WTC11 (cell line): Measurements from ENCODE around the gene OPRM1. TPM values are rescaled to one million over a fixed set of nuclear protein-coding genes. Genes with fewer than 3 reads are reported as not detected.

Source experiments
- ATAC-seq: fragments of 200-7000 bp; cut with Tn5 transposase; 2 replicates; pipeline ENCODE4 v1.10.0; 2021; ENCODE audit warnings: mild to moderate bottlenecking, moderate library complexity
- CTCF ChIA-PET: fragments of 300-600 bp; sonication (Branson Sonifier 250); formaldehyde crosslinking; loops from one replicate; lab custom pipeline; 2021; ENCODE audit warnings: antibody characterized with exemption; lab: Charles Lee
- POLR2A ChIA-PET: fragments of 350-600 bp; sonication (Branson Sonifier 250); formaldehyde crosslinking; loops from one replicate; lab custom pipeline; 2021; ENCODE audit warnings: antibody characterized with exemption; lab: Charles Lee
- DNase-seq: peaks from one replicate; pipeline ENCODE4 v3.0.0; 2021; ENCODE audit warnings: low spot score
- H3K27ac Mint-ChIP-seq: 2 replicates; pipeline ENCODE4 v1.8.0; 2021; ENCODE audit warnings: mixed read lengths
- H3K27me3 Mint-ChIP-seq: 2 replicates; pipeline ENCODE4 v1.8.0; 2021; ENCODE audit warnings: low read depth, mild to moderate bottlenecking, moderate library complexity, mixed read lengths
- H3K36me3 Mint-ChIP-seq: 2 replicates; pipeline ENCODE4 v1.8.0; 2021; ENCODE audit warnings: mixed read lengths
- H3K4me1 Mint-ChIP-seq: 2 replicates; pipeline ENCODE4 v1.8.0; 2022; ENCODE audit warnings: mixed read lengths
- H3K4me3 Mint-ChIP-seq: 2 replicates; pipeline ENCODE4 v1.8.0; 2021; ENCODE audit warnings: mild to moderate bottlenecking, moderate library complexity, mixed read lengths
- H3K9me3 Mint-ChIP-seq: 2 replicates; pipeline ENCODE4 v1.8.0; 2021; ENCODE audit warnings: mixed read lengths
- ARID4B ChIP-seq: sonication (generic); formaldehyde crosslinking; IDR thresholded peaks from 2 replicates; pipeline ENCODE4 v1.8.0; 2023; ENCODE audit warnings: missing genetic modification reagents, mild to moderate bottlenecking, borderline replicate concordance
- CBFB ChIP-seq: sonication (generic); formaldehyde crosslinking; IDR thresholded peaks from 2 replicates; pipeline ENCODE4 v1.8.1; 2022; ENCODE audit warnings: mild to moderate bottlenecking, low read depth, missing genetic modification reagents
- ETV6 ChIP-seq: sonication (generic); formaldehyde crosslinking; IDR thresholded peaks from 2 replicates; pipeline ENCODE4 v1.8.1; 2022; ENCODE audit warnings: mild to moderate bottlenecking, missing genetic modification reagents
- FOXK1 ChIP-seq: sonication (generic); formaldehyde crosslinking; IDR thresholded peaks from 2 replicates; pipeline ENCODE4 v1.8.0; 2022; ENCODE audit warnings: mild to moderate bottlenecking, moderate library complexity, missing genetic modification reagents
- FOXP1 ChIP-seq: sonication (generic); formaldehyde crosslinking; IDR thresholded peaks from 2 replicates; pipeline ENCODE4 v1.8.0; 2022; ENCODE audit warnings: missing genetic modification reagents, mild to moderate bottlenecking, moderate library complexity, borderline replicate concordance
- FOXP4 ChIP-seq: sonication (generic); formaldehyde crosslinking; IDR thresholded peaks from 2 replicates; pipeline ENCODE4 v1.8.0; 2022; ENCODE audit warnings: mild to moderate bottlenecking, missing genetic modification reagents
- GABPB1 ChIP-seq: sonication (generic); formaldehyde crosslinking; IDR thresholded peaks from 2 replicates; pipeline ENCODE4 v1.8.1; 2023; ENCODE audit warnings: mild to moderate bottlenecking, missing genetic modification reagents
- GRHL2 ChIP-seq: fragments of 250-450 bp; sonication (Bioruptor Pico); IDR thresholded peaks from 2 replicates; pipeline ENCODE4 v1.8.0; 2022; ENCODE audit warnings: mild to moderate bottlenecking, moderate library complexity; ENCODE audit not compliant: insufficient replicate concordance, severe bottlenecking
- JAZF1 ChIP-seq: fragments of 250-450 bp; sonication (Bioruptor Pico); IDR thresholded peaks from 2 replicates; pipeline ENCODE4 v1.9.0; 2021; ENCODE audit warnings: moderate library complexity, mild to moderate bottlenecking, inconsistent platforms
- MLX ChIP-seq: sonication (generic); formaldehyde crosslinking; IDR thresholded peaks from 2 replicates; pipeline ENCODE4 v1.8.1; 2023; ENCODE audit warnings: mild to moderate bottlenecking, missing genetic modification reagents, moderate library complexity
- NFATC4 ChIP-seq: fragments of 250-450 bp; sonication (Bioruptor Pico); IDR thresholded peaks from 2 replicates; pipeline ENCODE4 v1.9.0; 2021; ENCODE audit warnings: mild to moderate bottlenecking
- NFYB ChIP-seq: sonication (generic); formaldehyde crosslinking; conservative IDR thresholded peaks from 2 replicates; pipeline ENCODE4 v1.8.0; 2022; ENCODE audit warnings: low read depth, missing genetic modification reagents
- PREB ChIP-seq: sonication (generic); formaldehyde crosslinking; IDR thresholded peaks from 2 replicates; pipeline ENCODE4 v1.8.1; 2022; ENCODE audit warnings: mild to moderate bottlenecking, missing genetic modification reagents, moderate library complexity, borderline replicate concordance
- RELA ChIP-seq: sonication (generic); formaldehyde crosslinking; IDR thresholded peaks from 2 replicates; pipeline ENCODE4 v1.8.1; 2022; ENCODE audit warnings: missing genetic modification reagents, mild to moderate bottlenecking, borderline replicate concordance
- TP53 ChIP-seq: sonication (generic); formaldehyde crosslinking; IDR thresholded peaks from 2 replicates; pipeline ENCODE4 v1.8.1; 2023; ENCODE audit warnings: mild to moderate bottlenecking, missing genetic modification reagents
- USF1 ChIP-seq: sonication (generic); formaldehyde crosslinking; IDR thresholded peaks from 2 replicates; pipeline ENCODE4 v1.8.0; 2022; ENCODE audit warnings: mild to moderate bottlenecking, missing genetic modification reagents
- ZNF121 ChIP-seq: sonication (generic); formaldehyde crosslinking; IDR thresholded peaks from 2 replicates; pipeline ENCODE4 v1.8.0; 2023; ENCODE audit warnings: missing genetic modification reagents
- ZNF138 ChIP-seq: sonication (generic); formaldehyde crosslinking; conservative IDR thresholded peaks from 2 replicates; pipeline ENCODE4 v1.8.1; 2022; ENCODE audit warnings: mild to moderate bottlenecking, moderate library complexity, missing genetic modification reagents
- ZNF232 ChIP-seq: sonication (generic); formaldehyde crosslinking; IDR thresholded peaks from 2 replicates; pipeline ENCODE4 v1.8.0; 2022; ENCODE audit warnings: mild to moderate bottlenecking, missing genetic modification reagents
- ZNF416 ChIP-seq: fragments of 250-450 bp; sonication (Bioruptor Pico); IDR thresholded peaks from 2 replicates; pipeline ENCODE4 v1.9.0; 2021; ENCODE audit warnings: mild to moderate bottlenecking, inconsistent platforms
- ZNF423 ChIP-seq: fragments of 250-450 bp; sonication (Bioruptor Pico); IDR thresholded peaks from 2 replicates; pipeline ENCODE4 v2.1.2; 2022; ENCODE audit warnings: mild to moderate bottlenecking, moderate library complexity
- ZNF425 ChIP-seq: fragments of 250-450 bp; sonication (Bioruptor Pico); conservative IDR thresholded peaks from 2 replicates; pipeline ENCODE4 v1.9.0; 2021; ENCODE audit warnings: mild to moderate bottlenecking
- ZSCAN18 ChIP-seq: fragments of 250-450 bp; sonication (Bioruptor Pico); IDR thresholded peaks from 2 replicates; pipeline ENCODE4 v2.1.2; 2022; ENCODE audit warnings: mild to moderate bottlenecking, moderate library complexity
- total RNA-seq: library from RNA; stranded (reverse); gene quantifications from 3 replicates; pipeline ENCODE4 v1.2.3, GENCODE V29; 2021

OPRM1 gene
- total RNA-seq, 1 experiment from 2014 or later = not detected

GRCh38 chr6:154159126-154159525 is 120.1 kb downstream of the OPRM1 start (continued):
- no peak for TF ChIP-seq ARID4B (CRISPR knock-in tag)
- TF ChIP-seq FOXP1 (CRISPR knock-in tag) = no peak
- TF ChIP-seq FOXP4 (CRISPR knock-in tag) = no peak
- TF ChIP-seq ZNF423 (CRISPR knock-in tag) = no peak
- TF ChIP-seq PREB (CRISPR knock-in tag) = no peak
- TF ChIP-seq USF1 (CRISPR knock-in tag) = no peak
- TF ChIP-seq CBFB (CRISPR knock-in tag) = no peak

- peaks cover 9% of the 10 kb centered on the region; the same call in 1 of the 2 replicates for H3K36me3 Mint-ChIP-seq
- peaks cover 17% of the 10 kb centered on the region for H3K9me3 Mint-ChIP-seq
- H3K4me3 Mint-ChIP-seq = no peak overlapping the region
- ATAC-seq (no peak), DNase-seq (no peak)
- H3K4me1 Mint-ChIP-seq = peaks cover 1% of the 10 kb centered on the region
- ChIA-PET POLR2A (no interaction called here), CTCF (no interaction called here)
- no peak overlapping the region for H3K27ac Mint-ChIP-seq
- H3K27me3 Mint-ChIP-seq = no peaks in the 10 kb centered on the region
- TF ChIP-seq GABPB1 (CRISPR knock-in tag) = no peak
- TF ChIP-seq RELA = no peak
- TF ChIP-seq JAZF1 (CRISPR knock-in tag) = no peak
- TF ChIP-seq ZNF232 (CRISPR knock-in tag) = no peak
- TF ChIP-seq ZSCAN18 (CRISPR knock-in tag) = no peak
- no peak for TF ChIP-seq ZNF138 (CRISPR knock-in tag)
- no peak for TF ChIP-seq ZNF425 (CRISPR knock-in tag)
- TF ChIP-seq GRHL2 (CRISPR knock-in tag) = no peak
- no peak for TF ChIP-seq ZNF416 (CRISPR knock-in tag)
- no peak for TF ChIP-seq TP53
- no peak for TF ChIP-seq NFATC4 (CRISPR knock-in tag)
- TF ChIP-seq NFYB (CRISPR knock-in tag) = no peak
- no peak for TF ChIP-seq ETV6 (CRISPR knock-in tag)
- no peak for TF ChIP-seq PREB (CRISPR knock-in tag)
- TF ChIP-seq FOXK1 (CRISPR knock-in tag) = no peak
- TF ChIP-seq MLX = no peak
- TF ChIP-seq ZNF121 = no peak
Measured at GRCh38 chr6:154161689-154162088, 122.6 kb downstream of the OPRM1 start.
